A673 (cell line): ENCODE data around the gene TSSK2.

ENCODE experiments used
- EZH2 ChIP-seq: fragments of 200-600 bp; sonication (generic); IDR thresholded peaks from 2 replicates; pipeline ENCODE4 v1.6.1; 2017; ENCODE audit warnings: borderline replicate concordance, low read depth, mild to moderate bottlenecking, mixed read lengths, antibody characterized with exemption, low read length; ENCODE audit not compliant: poor library complexity, severe bottlenecking
- TF ChIP-seq, protein P1 (sequence below): fragments of 300-800, 200-600 bp; sonication (generic); conservative IDR thresholded peaks from 2 replicates; pipeline ENCODE4 v1.5.1; 2017; ENCODE audit warnings: low read depth, mild to moderate bottlenecking, antibody characterized with exemption, low read length, moderate library complexity, mixed read lengths

- TF ChIP-seq, protein P1, sequence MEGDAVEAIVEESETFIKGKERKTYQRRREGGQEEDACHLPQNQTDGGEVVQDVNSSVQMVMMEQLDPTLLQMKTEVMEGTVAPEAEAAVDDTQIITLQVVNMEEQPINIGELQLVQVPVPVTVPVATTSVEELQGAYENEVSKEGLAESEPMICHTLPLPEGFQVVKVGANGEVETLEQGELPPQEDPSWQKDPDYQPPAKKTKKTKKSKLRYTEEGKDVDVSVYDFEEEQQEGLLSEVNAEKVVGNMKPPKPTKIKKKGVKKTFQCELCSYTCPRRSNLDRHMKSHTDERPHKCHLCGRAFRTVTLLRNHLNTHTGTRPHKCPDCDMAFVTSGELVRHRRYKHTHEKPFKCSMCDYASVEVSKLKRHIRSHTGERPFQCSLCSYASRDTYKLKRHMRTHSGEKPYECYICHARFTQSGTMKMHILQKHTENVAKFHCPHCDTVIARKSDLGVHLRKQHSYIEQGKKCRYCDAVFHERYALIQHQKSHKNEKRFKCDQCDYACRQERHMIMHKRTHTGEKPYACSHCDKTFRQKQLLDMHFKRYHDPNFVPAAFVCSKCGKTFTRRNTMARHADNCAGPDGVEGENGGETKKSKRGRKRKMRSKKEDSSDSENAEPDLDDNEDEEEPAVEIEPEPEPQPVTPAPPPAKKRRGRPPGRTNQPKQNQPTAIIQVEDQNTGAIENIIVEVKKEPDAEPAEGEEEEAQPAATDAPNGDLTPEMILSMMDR, result no peak
- no peak for TF ChIP-seq EZH2
Observed at GRCh38 chr22:19128009-19128401, 3.1 kb upstream of the TSSK2 start.
